C4-2B (cell line): Measurements from ENCODE around the gene KLF15.

Experiments
- ZFX ChIP-seq: fragments of 450-650 bp; IDR thresholded peaks from 2 replicates; pipeline ENCODE4 v1.6.1; 2017
- TF ChIP-seq, protein P1 (sequence below): fragments of 450-650 bp; conservative IDR thresholded peaks from 2 replicates; pipeline ENCODE4 v1.5.1; 2017; ENCODE audit warnings: mild to moderate bottlenecking

DNA sequence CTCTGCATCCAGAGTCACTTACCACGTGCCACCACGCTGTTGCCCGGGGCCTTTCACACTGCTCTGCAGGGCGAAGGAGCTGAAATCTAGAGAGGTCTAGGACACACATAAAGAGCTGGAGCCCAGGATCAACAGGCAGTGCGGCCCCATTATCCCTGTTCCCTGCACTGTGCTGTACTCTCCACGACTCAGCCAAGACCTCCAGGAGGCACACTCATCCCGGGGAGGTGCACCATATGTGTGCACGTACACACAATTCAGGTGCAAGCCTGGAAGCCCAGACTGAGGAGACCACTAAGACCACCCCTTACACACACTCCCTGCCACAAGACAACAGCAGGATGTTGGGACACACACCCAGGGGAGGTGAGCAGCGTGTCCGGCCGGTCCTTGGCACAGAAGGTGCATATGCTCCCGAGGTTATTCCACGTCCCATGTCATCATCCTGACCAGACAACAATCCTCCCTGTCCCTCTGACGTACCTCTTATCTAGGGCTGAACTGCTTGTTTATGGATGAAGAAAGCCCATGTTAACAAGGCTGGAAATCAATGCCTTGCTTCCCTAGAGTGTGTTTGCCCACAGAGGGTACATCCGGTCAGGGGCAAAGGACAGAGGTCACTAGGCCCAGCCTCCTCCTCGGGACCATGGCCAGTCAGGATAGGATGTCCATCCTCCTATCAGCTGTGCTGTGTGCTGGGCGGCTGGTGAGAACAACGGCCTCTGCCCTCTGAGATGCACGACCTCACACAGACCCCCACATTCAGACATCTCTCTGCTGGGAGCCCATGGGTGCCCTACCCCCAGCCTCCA, 16.1 kb downstream of the KLF15 start:
- TF ChIP-seq, protein P1, sequence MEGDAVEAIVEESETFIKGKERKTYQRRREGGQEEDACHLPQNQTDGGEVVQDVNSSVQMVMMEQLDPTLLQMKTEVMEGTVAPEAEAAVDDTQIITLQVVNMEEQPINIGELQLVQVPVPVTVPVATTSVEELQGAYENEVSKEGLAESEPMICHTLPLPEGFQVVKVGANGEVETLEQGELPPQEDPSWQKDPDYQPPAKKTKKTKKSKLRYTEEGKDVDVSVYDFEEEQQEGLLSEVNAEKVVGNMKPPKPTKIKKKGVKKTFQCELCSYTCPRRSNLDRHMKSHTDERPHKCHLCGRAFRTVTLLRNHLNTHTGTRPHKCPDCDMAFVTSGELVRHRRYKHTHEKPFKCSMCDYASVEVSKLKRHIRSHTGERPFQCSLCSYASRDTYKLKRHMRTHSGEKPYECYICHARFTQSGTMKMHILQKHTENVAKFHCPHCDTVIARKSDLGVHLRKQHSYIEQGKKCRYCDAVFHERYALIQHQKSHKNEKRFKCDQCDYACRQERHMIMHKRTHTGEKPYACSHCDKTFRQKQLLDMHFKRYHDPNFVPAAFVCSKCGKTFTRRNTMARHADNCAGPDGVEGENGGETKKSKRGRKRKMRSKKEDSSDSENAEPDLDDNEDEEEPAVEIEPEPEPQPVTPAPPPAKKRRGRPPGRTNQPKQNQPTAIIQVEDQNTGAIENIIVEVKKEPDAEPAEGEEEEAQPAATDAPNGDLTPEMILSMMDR: no peak
- no peak for TF ChIP-seq ZFX
